Activated naive CD8-positive, alpha-beta T cell treated with anti-CD3 and anti-CD28 coated beads, Interleukin-2, amount 10 ng/mL, durations not matched to agents 7 days and 5 days (primary cell): ENCODE results near the gene AKR1C1. TPM values are rescaled to one million over a fixed set of nuclear protein-coding genes. Genes with fewer than 3 reads are reported as not detected.
"Not testable (repeated sequence)": the region's sequence is repeated elsewhere in the genome, so short reads cannot be mapped to it uniquely, and the experiment has no call there.

Source experiments
- ATAC-seq: fragments of 150-1000 bp; cut with Tn5 transposase; one replicate; pipeline ENCODE4 v1.10.0; 2021; ENCODE audit warnings: low read depth, moderate library complexity
- POLR2A ChIA-PET: fragments of 350-600 bp; sonication (Branson Sonifier 250); formaldehyde crosslinking; loops from one replicate; lab custom pipeline; 2021; ENCODE audit warnings: antibody characterized with exemption; lab: Charles Lee
- DNase-seq: peaks from one replicate; pipeline ENCODE4 v3.0.0; 2021
- H3K27ac Mint-ChIP-seq: one replicate; pipeline ENCODE4 v1.8.0; 2022; ENCODE audit warnings: mild to moderate bottlenecking, mixed read lengths
- H3K27me3 Mint-ChIP-seq: one replicate; pipeline ENCODE4 v1.8.0; 2022; ENCODE audit warnings: mild to moderate bottlenecking, moderate library complexity, mixed read lengths
- H3K36me3 Mint-ChIP-seq: one replicate; pipeline ENCODE4 v1.8.0; 2021; ENCODE audit warnings: mild to moderate bottlenecking, mixed read lengths
- H3K4me1 Mint-ChIP-seq: one replicate; pipeline ENCODE4 v1.8.0; 2021; ENCODE audit warnings: mixed read lengths
- H3K4me3 Mint-ChIP-seq: one replicate; pipeline ENCODE4 v1.8.0; 2022; ENCODE audit warnings: mild to moderate bottlenecking, moderate library complexity, mixed read lengths
- H3K9me3 Mint-ChIP-seq: one replicate; pipeline ENCODE4 v1.8.0; 2021; ENCODE audit warnings: mixed read lengths
- total RNA-seq, 2 experiments: library from RNA; stranded (reverse); gene quantifications; one replicate each; pipeline ENCODE4 v1.2.3, GENCODE V29; 2021

AKR1C1 gene
- total RNA-seq, 2 experiments from 2014 or later = 1.0 to 1.1 TPM

DNA sequence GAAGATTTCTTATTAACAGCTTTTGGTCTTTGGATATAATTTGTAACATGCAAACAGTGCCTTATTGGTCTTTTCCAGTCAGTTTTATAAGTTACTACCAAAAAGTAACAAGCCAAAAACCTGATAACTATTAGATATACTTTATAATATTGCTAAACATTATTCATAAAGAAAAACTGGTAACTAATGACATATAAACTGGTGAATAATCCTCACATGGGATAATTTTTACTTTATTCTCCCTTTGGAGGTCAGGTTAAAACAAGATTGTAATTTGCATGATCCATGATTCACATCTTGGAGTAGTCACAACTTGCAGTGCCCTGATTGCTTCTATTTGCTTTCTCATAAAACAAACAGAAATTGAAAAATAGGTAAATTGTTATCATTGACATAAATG is 41.3 kb downstream of the AKR1C1 start:
- H3K9me3 Mint-ChIP-seq, H3K4me3 Mint-ChIP-seq, POLR2A ChIA-PET, H3K27me3 Mint-ChIP-seq, DNase-seq, H3K27ac Mint-ChIP-seq, H3K4me1 Mint-ChIP-seq, H3K36me3 Mint-ChIP-seq, ATAC-seq: not testable (repeated sequence)

DNA sequence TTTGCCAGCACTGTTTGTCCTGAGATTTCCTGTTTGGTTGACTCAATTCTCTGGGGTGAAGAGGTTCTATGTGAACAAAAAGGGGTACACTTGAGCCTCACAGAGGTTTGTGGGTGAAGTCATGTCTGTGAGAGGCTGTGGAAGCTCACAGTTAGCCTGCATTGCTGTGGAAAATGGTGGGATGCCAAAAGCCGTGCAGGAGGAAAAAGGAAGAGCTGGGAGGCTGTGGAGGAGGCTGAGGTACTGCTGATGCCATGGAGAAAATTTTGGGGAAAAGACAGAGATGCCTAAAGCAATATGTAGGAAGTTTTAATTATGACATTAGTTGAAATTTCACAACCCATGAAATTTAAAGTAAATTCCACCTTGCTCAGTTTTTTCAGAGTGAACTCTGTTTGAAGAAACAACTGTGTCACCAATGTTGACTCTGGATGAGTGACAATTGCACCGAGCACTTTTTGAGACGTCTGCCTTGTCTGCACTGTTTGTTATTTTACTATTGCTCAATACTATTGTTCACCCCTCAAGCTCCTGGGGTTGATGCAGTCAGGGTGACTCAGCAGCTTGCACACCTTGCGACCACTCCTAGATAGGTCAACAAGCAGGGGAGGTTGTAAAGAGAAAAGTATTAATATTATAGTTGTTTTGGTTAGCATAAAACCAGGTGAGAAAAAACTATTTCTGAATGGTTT is 45.8 kb downstream of the AKR1C1 start:
- ATAC-seq, H3K4me1 Mint-ChIP-seq, H3K27ac Mint-ChIP-seq, DNase-seq, H3K36me3 Mint-ChIP-seq, H3K4me3 Mint-ChIP-seq, H3K27me3 Mint-ChIP-seq, POLR2A ChIA-PET, H3K9me3 Mint-ChIP-seq: not testable (repeated sequence)

DNA sequence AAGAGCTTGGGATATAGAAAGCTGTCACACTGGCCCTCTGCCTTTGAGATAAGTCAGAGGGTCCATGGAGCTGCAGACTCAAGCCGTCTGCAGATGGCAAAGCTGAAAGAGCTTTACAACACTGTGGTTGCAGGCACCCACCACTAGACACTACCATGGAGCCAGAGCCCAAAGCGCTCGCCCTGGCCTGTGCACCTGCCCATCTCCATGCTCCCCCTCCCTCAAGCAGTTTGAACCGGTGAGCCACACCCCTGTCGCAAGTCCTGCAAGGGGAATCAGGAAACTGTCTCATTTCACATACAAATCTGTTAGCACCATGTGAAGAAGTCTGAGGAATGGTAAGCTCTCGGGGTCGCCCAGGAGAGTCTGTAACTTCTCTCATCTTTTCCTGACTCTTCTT is 46.8 kb downstream of the AKR1C1 start:
- H3K4me3 Mint-ChIP-seq, H3K4me1 Mint-ChIP-seq, H3K27me3 Mint-ChIP-seq, ATAC-seq, H3K27ac Mint-ChIP-seq, H3K9me3 Mint-ChIP-seq, DNase-seq, H3K36me3 Mint-ChIP-seq, POLR2A ChIA-PET: not testable (repeated sequence)

DNA sequence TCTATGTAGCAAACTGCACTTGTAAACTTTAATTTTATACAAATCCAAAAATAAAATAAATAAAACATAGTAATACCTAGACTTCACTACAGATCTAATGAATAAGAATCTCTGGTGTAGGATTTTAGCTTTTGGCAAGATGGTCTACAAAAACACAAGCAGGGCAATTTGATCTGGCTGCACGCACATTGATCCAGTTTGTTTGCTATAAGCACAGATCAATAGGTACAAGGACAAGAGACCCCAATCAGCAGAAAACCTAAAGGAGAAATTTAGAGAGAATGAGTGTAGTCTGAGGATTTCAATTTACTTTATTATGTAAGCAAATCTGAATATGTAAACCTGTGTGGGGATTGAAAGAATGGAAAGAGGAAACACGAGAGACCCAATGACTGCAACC is 48.2 kb downstream of the AKR1C1 start:
- H3K27me3 Mint-ChIP-seq, H3K4me3 Mint-ChIP-seq, H3K36me3 Mint-ChIP-seq, H3K27ac Mint-ChIP-seq, DNase-seq, H3K4me1 Mint-ChIP-seq, H3K9me3 Mint-ChIP-seq, POLR2A ChIA-PET, ATAC-seq: not testable (repeated sequence)

DNA sequence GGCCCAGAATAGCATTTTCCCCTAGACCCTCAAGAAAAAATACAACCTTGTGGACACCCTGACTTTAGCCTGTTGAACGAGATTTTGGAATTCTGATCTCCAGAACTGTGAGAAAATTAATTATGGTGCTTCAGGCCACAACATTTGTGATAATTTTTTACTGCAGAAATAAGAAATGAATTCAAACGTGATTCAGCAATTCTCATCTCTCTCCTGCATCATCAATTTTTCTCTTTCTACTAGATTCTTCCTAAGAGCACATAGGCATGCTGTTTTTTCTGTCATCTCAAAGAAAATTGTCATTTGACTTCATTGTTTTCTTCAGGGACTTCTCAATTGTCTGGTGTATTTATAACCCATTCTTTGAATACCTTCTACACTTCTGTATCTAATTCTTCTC is 49.4 kb downstream of the AKR1C1 start:
- Mint-ChIP-seq H3K27me3 (peaks cover 6% of the 10 kb centered on the region), H3K4me3 (no peak overlapping the region), H3K9me3 (no peaks in the 10 kb centered on the region), H3K36me3 (no peaks in the 10 kb centered on the region), H3K4me1 (no peaks in the 10 kb centered on the region), H3K27ac (no peak overlapping the region)
- no peak for DNase-seq
- no peak for ATAC-seq
- POLR2A ChIA-PET = no interaction called here

DNA sequence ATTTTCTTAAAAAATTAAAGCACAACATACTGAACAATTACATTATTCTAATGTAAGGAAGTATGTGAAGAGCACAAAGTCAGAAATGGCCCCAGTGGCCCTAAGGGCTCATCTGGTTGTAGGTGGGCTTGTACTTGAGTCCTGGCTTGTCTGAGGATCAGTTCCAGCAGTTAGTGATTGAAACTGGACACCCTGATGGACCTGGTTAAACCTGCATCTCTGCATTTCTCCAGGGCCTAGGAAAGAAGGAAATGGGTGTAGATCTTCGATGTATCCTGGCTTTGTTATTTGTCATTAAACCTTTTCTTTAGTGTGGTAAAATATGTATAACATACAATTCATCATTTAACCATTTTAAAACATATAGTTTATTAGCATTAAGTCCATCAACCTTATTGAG is 50.2 kb downstream of the AKR1C1 start:
- Mint-ChIP-seq H3K27me3 (peaks cover 6% of the 10 kb centered on the region), H3K9me3 (no peaks in the 10 kb centered on the region), H3K36me3 (no peaks in the 10 kb centered on the region), H3K27ac (no peak overlapping the region), H3K4me3 (no peak overlapping the region), H3K4me1 (no peaks in the 10 kb centered on the region)
- ATAC-seq (no peak), DNase-seq (no peak)
- POLR2A ChIA-PET = no interaction called here

DNA sequence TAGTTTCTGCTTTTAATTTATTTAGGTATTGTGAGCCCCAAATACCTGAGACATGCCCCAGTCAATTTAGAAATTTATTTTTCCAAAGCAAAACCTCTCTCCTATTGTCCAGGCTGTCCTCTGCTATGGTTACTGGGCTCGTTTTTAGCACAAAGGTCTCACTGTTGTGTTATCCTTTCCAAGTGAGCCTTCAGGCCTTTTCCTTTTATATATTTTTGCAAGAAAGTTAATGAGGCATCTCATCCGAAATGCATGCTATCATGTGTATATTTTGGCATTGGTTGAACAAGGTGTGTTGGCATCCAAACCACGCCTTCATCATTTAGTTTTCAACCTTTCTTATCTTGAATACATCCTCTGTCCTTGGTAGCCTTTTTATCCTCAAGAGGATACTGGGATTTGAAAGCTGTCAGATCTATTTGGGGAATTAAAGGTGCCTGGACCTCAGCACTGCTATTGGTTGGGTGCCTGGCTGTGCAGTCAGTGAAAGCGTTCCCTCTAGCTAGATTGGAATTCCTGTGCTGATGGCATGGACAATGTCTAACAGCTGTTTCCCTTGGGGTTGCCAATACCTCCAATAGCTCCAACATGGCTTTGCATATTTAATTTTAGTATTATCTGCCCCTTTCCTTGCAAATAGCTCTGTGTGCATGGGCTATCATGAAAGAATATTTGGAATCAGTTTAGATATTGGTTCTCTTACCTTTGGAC is 51.1 kb downstream of the AKR1C1 start:
- H3K36me3 Mint-ChIP-seq, DNase-seq, ATAC-seq, H3K4me1 Mint-ChIP-seq, H3K4me3 Mint-ChIP-seq, H3K9me3 Mint-ChIP-seq, H3K27me3 Mint-ChIP-seq, H3K27ac Mint-ChIP-seq, POLR2A ChIA-PET: not testable (repeated sequence)

DNA sequence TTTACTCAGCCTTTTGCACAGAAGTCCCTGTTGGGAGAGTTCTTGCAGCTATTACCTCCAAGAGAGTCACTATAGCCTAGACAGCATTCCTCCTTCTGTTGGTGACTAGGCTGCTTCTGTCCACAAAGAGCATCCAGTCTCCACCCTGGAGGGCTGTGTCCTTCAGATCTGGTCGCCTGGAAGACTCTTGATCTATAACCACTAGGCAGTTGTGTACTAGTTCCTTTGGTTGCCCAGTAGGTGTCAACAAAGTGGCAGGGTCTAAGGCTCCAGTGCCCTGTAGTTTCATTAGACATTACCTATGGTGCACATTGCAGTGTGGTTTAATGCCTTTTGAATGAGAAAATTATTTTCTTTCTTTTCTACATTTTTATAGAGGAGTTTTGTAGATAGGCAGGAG is 51.7 kb downstream of the AKR1C1 start:
- ATAC-seq (no peak), DNase-seq (no peak)
- no peaks in the 10 kb centered on the region for H3K4me1 Mint-ChIP-seq
- no peak overlapping the region for H3K27ac Mint-ChIP-seq
- H3K36me3 Mint-ChIP-seq = no peaks in the 10 kb centered on the region
- peaks cover 6% of the 10 kb centered on the region for H3K27me3 Mint-ChIP-seq
- no peak overlapping the region for H3K4me3 Mint-ChIP-seq
- no peaks in the 10 kb centered on the region for H3K9me3 Mint-ChIP-seq
- POLR2A ChIA-PET = no interaction called here

DNA sequence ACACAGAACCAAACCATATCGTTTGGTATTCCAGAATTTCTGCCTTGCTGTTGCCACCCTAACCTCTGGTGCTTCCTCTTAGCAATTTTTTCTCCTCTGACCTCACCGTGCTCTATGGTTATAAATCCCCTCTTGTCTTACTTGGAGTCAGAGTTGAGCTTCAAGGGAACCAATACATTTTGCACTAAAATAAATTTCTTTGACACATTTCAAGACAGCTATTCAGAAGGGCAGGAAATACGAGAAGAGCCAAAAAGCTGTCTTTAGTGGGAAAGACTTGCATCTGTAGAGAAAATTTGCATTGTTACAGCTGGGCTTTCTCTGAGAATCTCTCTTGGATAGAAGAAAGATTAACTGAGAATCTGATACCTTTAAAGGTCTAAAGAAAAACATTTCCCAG is 54.9 kb downstream of the AKR1C1 start:
- Mint-ChIP-seq H3K9me3 (no peaks in the 10 kb centered on the region), H3K36me3 (no peaks in the 10 kb centered on the region), H3K4me3 (no peak overlapping the region), H3K27ac (no peak overlapping the region), H3K27me3 (peaks cover 6% of the 10 kb centered on the region), H3K4me1 (no peaks in the 10 kb centered on the region)
- no peak for DNase-seq
- POLR2A ChIA-PET = no interaction called here
- no peak for ATAC-seq

DNA sequence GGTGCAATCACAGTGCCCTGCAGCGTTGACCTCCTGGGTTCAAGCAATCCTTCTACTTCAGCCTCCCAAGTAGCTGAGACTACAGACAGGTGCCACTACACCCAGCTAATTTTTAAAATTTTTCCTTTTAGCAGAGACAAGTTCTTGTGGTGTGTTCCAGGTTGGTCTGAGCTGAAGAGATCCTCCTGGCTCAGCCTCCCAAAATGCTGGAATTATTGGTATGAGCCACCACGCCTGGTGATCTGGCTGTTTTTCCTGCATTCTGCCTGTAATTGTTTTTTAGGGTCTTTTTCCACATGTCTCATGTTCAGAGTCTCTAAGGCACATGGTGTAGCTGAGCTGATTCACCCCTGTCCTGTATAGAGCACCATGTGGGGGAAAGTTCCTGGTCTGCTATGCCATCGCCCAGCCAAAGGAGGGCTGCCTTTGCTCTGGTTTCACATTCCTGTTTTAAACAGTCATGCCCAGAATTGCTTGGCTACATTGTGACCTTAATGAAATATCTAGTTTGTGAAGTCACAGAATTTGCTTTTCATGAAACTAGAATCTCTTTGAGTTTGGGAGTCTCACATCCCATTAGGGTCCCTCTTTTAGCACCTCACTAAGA is 55.6 kb downstream of the AKR1C1 start:
- H3K4me3 Mint-ChIP-seq, ATAC-seq, H3K27ac Mint-ChIP-seq, H3K27me3 Mint-ChIP-seq, H3K9me3 Mint-ChIP-seq, DNase-seq, POLR2A ChIA-PET, H3K4me1 Mint-ChIP-seq, H3K36me3 Mint-ChIP-seq: not testable (repeated sequence)

DNA sequence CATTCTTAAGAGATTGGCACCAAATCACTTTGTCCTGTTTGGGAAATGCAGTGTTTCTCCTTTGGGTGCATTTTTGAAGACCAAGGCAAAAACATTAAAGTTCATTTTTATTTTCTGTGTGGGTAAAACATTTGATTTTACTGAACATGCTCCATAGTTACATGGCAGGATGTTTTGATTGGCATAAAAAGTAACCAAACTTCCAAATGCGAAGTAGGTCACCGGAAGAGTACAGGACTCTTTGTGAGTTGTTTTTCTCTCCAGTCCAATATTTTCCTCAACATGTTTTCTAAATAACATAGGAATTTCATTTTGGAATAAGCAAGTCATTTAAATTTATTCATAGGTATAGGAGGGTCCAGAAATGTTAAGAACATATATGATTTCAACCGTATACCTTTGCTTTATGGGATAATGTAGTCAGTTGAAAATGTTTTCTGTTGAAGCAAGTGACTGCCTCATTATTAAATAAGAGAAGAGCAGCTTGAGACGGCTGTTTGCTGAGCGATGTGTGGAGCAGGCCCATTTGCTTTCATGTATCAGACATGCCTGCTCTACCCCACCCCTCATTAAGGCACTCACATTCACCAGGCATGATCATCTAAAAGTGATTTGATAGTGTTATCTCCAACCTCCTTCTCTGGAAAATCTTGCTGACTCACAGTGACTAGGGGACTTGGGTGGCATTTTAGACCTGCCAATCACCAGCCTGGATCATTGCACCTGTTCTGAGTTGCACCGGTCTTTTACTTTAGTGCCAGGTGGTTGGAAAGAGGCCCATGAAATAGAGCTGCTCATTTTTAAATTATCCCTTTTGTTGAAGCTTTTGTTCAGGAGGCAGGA is 56.8 kb downstream of the AKR1C1 start:
- H3K4me3 Mint-ChIP-seq, H3K27me3 Mint-ChIP-seq, H3K9me3 Mint-ChIP-seq, ATAC-seq, H3K4me1 Mint-ChIP-seq, H3K27ac Mint-ChIP-seq, DNase-seq, POLR2A ChIA-PET, H3K36me3 Mint-ChIP-seq: not testable (repeated sequence)

DNA sequence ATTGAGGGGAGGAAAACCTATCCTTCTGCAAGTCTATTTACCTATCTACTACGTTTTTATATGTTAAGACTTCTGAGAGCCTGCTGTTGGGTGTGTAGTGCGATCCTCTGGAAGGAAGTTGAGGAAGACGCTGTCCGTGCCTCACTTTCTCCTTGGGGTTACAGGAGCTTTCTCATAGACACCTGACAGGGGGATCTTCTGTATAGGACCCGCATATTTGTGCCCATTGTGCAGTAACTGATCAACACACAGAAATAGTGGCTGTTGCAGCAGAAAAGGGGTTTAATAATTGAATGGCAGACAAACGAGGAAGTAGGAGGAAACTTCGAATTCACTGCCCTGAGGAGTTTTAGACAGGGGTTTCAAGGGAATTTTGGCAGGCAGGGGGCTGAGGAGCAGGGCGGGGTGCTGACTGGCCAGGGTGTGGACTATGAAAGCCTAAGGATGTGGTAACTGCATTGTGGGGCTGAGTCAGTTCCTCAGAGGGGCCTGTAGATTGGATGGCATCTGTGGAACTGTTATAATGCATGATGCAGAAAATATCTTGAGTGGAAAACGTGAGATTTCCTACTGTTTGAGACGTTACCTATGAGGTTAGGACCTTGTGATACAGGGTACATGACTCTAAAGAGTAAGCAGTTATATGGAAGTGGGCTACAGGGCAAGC is 58.5 kb downstream of the AKR1C1 start:
- ATAC-seq, H3K36me3 Mint-ChIP-seq, DNase-seq, H3K4me1 Mint-ChIP-seq, H3K4me3 Mint-ChIP-seq, POLR2A ChIA-PET, H3K27me3 Mint-ChIP-seq, H3K9me3 Mint-ChIP-seq, H3K27ac Mint-ChIP-seq: not testable (repeated sequence)

DNA sequence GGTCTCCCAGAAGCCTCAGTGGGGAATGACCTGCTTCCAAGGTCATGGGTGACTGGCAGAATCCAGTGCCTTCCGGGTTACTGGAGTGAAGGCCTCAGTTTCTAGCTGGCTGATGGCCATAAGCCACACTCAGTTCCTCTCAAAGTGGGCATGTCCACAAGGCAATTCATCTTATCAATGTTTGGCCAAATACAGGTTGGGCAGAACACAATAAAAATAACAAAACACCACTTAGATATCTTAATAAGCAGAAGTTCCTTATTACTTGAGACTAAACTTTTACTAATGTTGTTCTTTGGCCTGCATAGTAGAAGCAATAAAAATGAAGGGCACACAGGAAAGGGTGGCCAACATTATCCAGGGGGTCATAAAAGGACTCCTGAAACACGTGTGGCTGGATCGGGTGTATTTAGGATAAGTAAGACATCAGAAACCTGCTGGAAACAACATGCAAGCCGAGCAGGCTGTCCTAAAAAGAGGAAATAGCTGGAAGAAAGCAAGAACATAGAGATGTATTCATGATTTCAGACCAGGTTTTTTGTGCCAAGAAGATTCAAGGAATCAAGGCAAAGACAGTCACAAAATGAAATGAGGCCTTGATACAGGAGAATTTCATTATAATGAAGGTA is 60.1 kb downstream of the AKR1C1 start:
- H3K4me3 Mint-ChIP-seq = no peak overlapping the region
- H3K4me1 Mint-ChIP-seq = no peaks in the 10 kb centered on the region
- POLR2A ChIA-PET = no interaction called here
- no peak overlapping the region for H3K27ac Mint-ChIP-seq
- H3K27me3 Mint-ChIP-seq = peaks cover 11% of the 10 kb centered on the region
- no peak for DNase-seq
- ATAC-seq = no peak
- no peaks in the 10 kb centered on the region for H3K36me3 Mint-ChIP-seq
- no peaks in the 10 kb centered on the region for H3K9me3 Mint-ChIP-seq
